ENCODE measurements around the gene CLNK. TPM values are rescaled to one million over a fixed set of nuclear protein-coding genes. Genes with fewer than 3 reads are reported as not detected.

Gene CLNK
- total RNA-seq, 8 experiments from 2014 or later, result 0.05 to 0.21 (median 0.08) TPM; not detected in 1

GRCh38 chr4:10670321-10670720, 14.2 kb downstream of the CLNK start:
- 10 to 96% (median 89%) methylated on average over 2 to 3 of the region's 3 CpGs; no CpG with 5 or more reads in 4 of the 10 experiments for WGBS, 10 experiments
- in situ Hi-C loops (cut with MboI; ENCODE audit: low pct_unique_long_range_greater_than_20kb in 2 of 9, low sequenced_read_pairs in 9 of 9, unreplicated experiment in 9 of 9), result no loop called here
- ATAC-seq (replicated peaks in 6 of 8), result no peak

GRCh38 chr4:10667701-10668326, 16.8 kb downstream of the CLNK start:
- no peak overlapping the region for H3K27ac ChIP-seq
- in situ Hi-C loops (cut with MboI; ENCODE audit: low pct_unique_long_range_greater_than_20kb in 2 of 9, low sequenced_read_pairs in 9 of 9, unreplicated experiment in 9 of 9), result no loop called here

More at GRCh38 chr4:10670321-10670720, 14.2 kb downstream of the CLNK start:
- Histone ChIP-seq H3K4me1 (replicated peaks in 1 of 2) (no peaks in the 10 kb centered on the region), H3K27ac (no peak overlapping the region), H3K4me3 (no peak overlapping the region)

GRCh38 chr4:10666616-10667015, 18.0 kb downstream of the CLNK start:
- Histone ChIP-seq H3K27ac (no peak overlapping the region), H3K4me3 (no peak overlapping the region), H3K4me1 (replicated peaks in 1 of 2) (no peaks in the 10 kb centered on the region)
- 17 to 83% (median 60%) methylated on average over 1 to 4 of the region's 6 CpGs; no CpG with 5 or more reads in 3 of the 10 experiments for WGBS, 10 experiments
- in situ Hi-C loops (cut with MboI; ENCODE audit: low pct_unique_long_range_greater_than_20kb in 2 of 9, low sequenced_read_pairs in 9 of 9, unreplicated experiment in 9 of 9), result no loop called here
- ATAC-seq (replicated peaks in 6 of 8), result no peak

More at GRCh38 chr4:10667701-10668326, 16.8 kb downstream of the CLNK start:
- Histone ChIP-seq H3K4me1 (replicated peaks in 1 of 2) (no peaks in the 10 kb centered on the region), H3K4me3 (no peak overlapping the region)
- ATAC-seq (replicated peaks in 6 of 8), result peak in 1 of 8 experiments; percentile 55
- 0 to 85% (median 38%) methylated on average over 1 to 9 of the region's 10 CpGs; no CpG with 5 or more reads in 1 of the 10 experiments for WGBS, 10 experiments

GRCh38 chr4:10664408-10664807, 20.2 kb downstream of the CLNK start:
- peak in 2 of 8 experiments; percentile 44 to 62 for ATAC-seq (replicated peaks in 6 of 8)
- Histone ChIP-seq H3K4me3 (no peak overlapping the region), H3K4me1 (replicated peaks in 1 of 2) (no peaks in the 10 kb centered on the region), H3K27ac (no peak overlapping the region)
- in situ Hi-C loops (cut with MboI; ENCODE audit: low pct_unique_long_range_greater_than_20kb in 2 of 9, low sequenced_read_pairs in 9 of 9, unreplicated experiment in 9 of 9), result no loop called here
- WGBS, 10 experiments, result 0 to 100% (median 62%) methylated on average over 1 to 5 of the region's 5 CpGs; no CpG with 5 or more reads in 2 of the 10 experiments

DNA sequence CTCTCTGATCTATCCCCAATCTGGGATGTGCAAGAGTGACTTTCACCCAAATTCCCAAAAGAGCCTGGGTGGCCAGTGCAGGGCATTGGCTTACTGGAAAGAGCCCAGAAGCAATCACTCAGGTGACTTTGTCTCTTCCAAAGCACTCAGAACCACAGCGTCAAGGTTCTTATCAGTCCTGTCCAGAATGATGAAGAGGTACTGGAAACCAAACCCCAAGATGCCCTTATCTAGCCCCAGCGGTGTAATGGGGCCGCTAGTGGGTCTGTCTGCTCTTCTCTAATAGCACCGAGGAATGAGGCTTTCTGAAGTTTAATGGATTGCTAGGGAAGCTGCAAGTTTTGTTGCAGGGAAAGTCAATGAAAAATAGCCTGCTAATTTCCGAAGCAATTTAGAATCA, 21.6 kb downstream of the CLNK start:
- 28 to 94% (median 82%) methylated on average over 1 to 5 of the region's 5 CpGs; no CpG with 5 or more reads in 3 of the 10 experiments for WGBS, 10 experiments
- in situ Hi-C loops (cut with MboI; ENCODE audit: low pct_unique_long_range_greater_than_20kb in 2 of 9, low sequenced_read_pairs in 9 of 9, unreplicated experiment in 9 of 9), result no loop called here
- H3K4me3 ChIP-seq, result no peak overlapping the region
- no peak for ATAC-seq (replicated peaks in 6 of 8)
- H3K4me1 ChIP-seq (replicated peaks in 1 of 2), result no peaks in the 10 kb centered on the region
- H3K27ac ChIP-seq, result no peak overlapping the region

DNA sequence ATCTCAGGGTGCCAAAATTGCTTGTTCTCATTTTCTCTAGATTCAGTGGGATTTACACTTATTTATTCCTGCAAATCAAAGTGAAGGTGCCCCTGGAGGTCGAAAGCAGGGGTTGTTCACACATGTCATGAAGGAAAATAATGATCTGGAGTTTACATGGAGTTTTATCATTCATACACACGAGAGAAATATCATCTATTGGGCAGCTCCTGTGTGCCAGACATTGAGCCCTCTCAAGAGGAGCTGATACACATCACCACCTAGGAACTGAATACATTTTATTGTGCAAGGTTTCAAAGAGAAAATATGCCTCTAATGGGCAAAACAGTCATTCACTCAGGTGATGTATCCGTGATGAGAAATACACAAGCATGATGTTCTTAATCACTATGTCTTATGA, 23.5 kb downstream of the CLNK start:
- Histone ChIP-seq H3K4me1 (replicated peaks in 1 of 2) (no peaks in the 10 kb centered on the region), H3K27ac (no peak overlapping the region), H3K4me3 (no peak overlapping the region)
- no peak for ATAC-seq (replicated peaks in 6 of 8)
- WGBS, 10 experiments, result 0 to 100% (median 50%) methylated on average over 1 to 3 of the region's 3 CpGs; no CpG with 5 or more reads in 1 of the 10 experiments
- in situ Hi-C loops (cut with MboI; ENCODE audit: low pct_unique_long_range_greater_than_20kb in 2 of 9, low sequenced_read_pairs in 9 of 9, unreplicated experiment in 9 of 9), result no loop called here

DNA sequence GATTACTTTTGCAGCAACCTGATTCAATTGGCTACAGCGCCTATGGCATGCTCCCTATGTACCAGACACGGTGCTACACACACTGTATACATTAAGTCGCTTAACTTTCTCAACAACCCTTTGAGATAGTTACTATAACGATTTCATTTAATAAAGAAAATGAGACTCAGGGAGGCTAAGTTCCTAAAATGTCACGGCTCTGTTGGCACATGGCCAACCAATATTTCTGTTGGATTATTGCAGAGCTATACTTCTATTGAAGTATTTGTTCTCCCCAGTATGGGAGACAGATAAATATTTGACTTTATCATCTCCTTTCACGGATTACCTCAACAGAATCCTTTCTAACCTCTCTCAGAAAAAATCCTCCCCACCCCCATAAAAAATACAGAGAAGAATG, 25.3 kb downstream of the CLNK start:
- Histone ChIP-seq H3K4me1 (replicated peaks in 1 of 2) (no peaks in the 10 kb centered on the region), H3K27ac (no peak overlapping the region), H3K4me3 (no peak overlapping the region)
- 17 to 100% (median 87%) methylated on average over 2 to 6 of the region's 6 CpGs for WGBS, 10 experiments
- in situ Hi-C loops (cut with MboI; ENCODE audit: low pct_unique_long_range_greater_than_20kb in 2 of 9, low sequenced_read_pairs in 9 of 9, unreplicated experiment in 9 of 9), result no loop called here
- ATAC-seq (replicated peaks in 6 of 8), result no peak

DNA sequence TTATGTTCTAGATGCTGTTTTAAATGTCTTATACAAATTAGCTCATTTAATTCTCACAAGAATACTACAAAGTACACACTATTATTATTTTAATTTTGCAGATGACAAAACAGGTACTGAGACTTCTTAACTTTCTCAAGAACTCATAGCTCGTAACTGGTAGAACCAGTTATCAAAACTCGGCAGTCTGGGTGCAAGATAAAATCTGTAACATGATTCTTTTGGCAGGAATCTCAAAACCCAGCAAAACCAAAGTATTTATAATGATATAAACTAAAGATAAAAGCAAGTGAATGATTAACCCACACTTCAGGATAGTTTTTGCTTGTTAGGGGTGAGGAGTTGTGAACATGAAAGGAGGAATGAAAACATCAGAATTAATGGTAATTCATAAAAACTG, 27.6 kb downstream of the CLNK start:
- ATAC-seq (replicated peaks in 6 of 8), result no peak
- Histone ChIP-seq H3K27ac (no peak overlapping the region), H3K4me1 (replicated peaks in 1 of 2) (no peaks in the 10 kb centered on the region), H3K4me3 (no peak overlapping the region)
- WGBS, 10 experiments, result 0 to 100% (median 80%) methylated on average over 1 to 2 of the region's 2 CpGs; no CpG with 5 or more reads in 1 of the 10 experiments
- in situ Hi-C loops (cut with MboI; ENCODE audit: low pct_unique_long_range_greater_than_20kb in 2 of 9, low sequenced_read_pairs in 9 of 9, unreplicated experiment in 9 of 9), result no loop called here

DNA sequence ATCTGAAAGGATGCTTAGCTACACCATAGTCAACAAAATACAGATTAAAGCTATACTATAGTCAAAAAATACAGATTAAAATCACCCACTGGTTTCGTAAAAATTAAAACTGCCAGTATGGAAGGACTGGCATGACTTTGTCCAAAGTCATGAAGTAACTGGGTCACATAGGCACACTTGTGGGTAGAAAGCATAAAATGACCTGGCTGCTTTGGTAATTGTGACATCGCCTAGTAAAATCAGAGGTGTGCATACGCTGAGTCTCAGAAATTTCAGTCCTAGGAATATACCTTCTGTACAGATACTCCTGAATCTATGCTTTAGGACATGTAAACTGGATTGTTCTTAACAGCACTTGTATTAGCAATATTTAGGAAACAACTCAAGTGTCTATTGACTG, 28.1 kb downstream of the CLNK start:
- Histone ChIP-seq H3K27ac (no peak overlapping the region), H3K4me3 (no peak overlapping the region), H3K4me1 (replicated peaks in 1 of 2) (no peaks in the 10 kb centered on the region)
- in situ Hi-C loops (cut with MboI; ENCODE audit: low pct_unique_long_range_greater_than_20kb in 2 of 9, low sequenced_read_pairs in 9 of 9, unreplicated experiment in 9 of 9), result no loop called here
- WGBS, 10 experiments, result 73 to 100% (median 90%) methylated on average over 1 to 3 of the region's 3 CpGs; no CpG with 5 or more reads in 1 of the 10 experiments
- no peak for ATAC-seq (replicated peaks in 6 of 8)

- 13 to 93% (median 83%) methylated on average over 2 to 6 of the region's 6 CpGs for WGBS, 10 experiments
- ATAC-seq (replicated peaks in 6 of 8), result no peak
- Histone ChIP-seq H3K27ac (no peak overlapping the region), H3K4me3 (no peak overlapping the region), H3K4me1 (replicated peaks in 1 of 2) (no peaks in the 10 kb centered on the region)
- in situ Hi-C loops (cut with MboI; ENCODE audit: low pct_unique_long_range_greater_than_20kb in 2 of 9, low sequenced_read_pairs in 9 of 9, unreplicated experiment in 9 of 9), result no loop called here
These were observed 28.6 kb downstream of the CLNK start for GRCh38 chr4:10655968-10656367.

DNA sequence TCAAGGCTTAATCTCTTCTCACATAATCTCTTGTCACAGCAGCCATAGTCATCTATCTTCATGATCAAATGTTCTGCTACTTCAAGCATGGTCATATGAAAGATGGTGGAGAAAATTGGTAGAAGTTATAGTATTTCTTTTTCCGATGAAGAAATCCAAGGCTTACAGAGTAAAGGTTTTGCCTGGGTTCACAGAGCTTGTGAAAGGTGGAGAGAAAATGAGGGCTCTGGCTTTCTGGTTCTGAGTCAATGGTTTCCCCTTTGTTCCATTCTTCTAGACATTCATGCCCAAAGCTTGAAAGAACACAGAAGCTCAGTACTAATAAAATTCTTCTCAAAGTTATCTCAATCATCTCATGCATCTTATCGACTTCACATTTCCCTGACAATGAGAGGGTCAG, 36.1 kb downstream of the CLNK start:
- no peaks in the 10 kb centered on the region for H3K4me1 ChIP-seq (replicated peaks in 1 of 2)
- 0 to 90% (median 81%) methylated on average over 1 to 2 of the region's 2 CpGs; no CpG with 5 or more reads in 3 of the 10 experiments for WGBS, 10 experiments
- H3K27ac ChIP-seq, result no peak overlapping the region
- in situ Hi-C loops (cut with MboI; ENCODE audit: low pct_unique_long_range_greater_than_20kb in 2 of 9, low sequenced_read_pairs in 9 of 9, unreplicated experiment in 9 of 9), result no loop called here
- no peak for ATAC-seq (replicated peaks in 6 of 8)
- H3K4me3 ChIP-seq, result no peak overlapping the region

GRCh38 chr4:10647846-10648245, 36.7 kb downstream of the CLNK start:
- WGBS, 10 experiments, result 4 to 93% (median 66%) methylated on average over 1 to 3 of the region's 3 CpGs; no CpG with 5 or more reads in 1 of the 10 experiments
- H3K4me3 ChIP-seq, result no peak overlapping the region
- H3K4me1 ChIP-seq (replicated peaks in 1 of 2), result no peaks in the 10 kb centered on the region
- ATAC-seq (replicated peaks in 6 of 8), result no peak
- H3K27ac ChIP-seq, result no peak overlapping the region
- in situ Hi-C loops (cut with MboI; ENCODE audit: low pct_unique_long_range_greater_than_20kb in 2 of 9, low sequenced_read_pairs in 9 of 9, unreplicated experiment in 9 of 9), result no loop called here

GRCh38 chr4:10643600-10644425, 40.8 kb downstream of the CLNK start:
- no peak for ATAC-seq (replicated peaks in 6 of 8)
- in situ Hi-C loops (cut with MboI; ENCODE audit: low pct_unique_long_range_greater_than_20kb in 2 of 9, low sequenced_read_pairs in 9 of 9, unreplicated experiment in 9 of 9), result no loop called here
- Histone ChIP-seq H3K27ac (no peak overlapping the region), H3K4me3 (no peak overlapping the region), H3K4me1 (replicated peaks in 1 of 2) (no peaks in the 10 kb centered on the region)
- 0 to 80% (median 45%) methylated on average over 1 to 5 of the region's 5 CpGs for WGBS, 10 experiments
